ENCODE data around the gene REXO4. TPM values are rescaled to one million over a fixed set of nuclear protein-coding genes. Genes with fewer than 3 reads are reported as not detected.
A peak's percentile ranks its signal among the peaks of the same experiment; 100 is the strongest.

The REXO4 gene
- total and polyA plus RNA-seq, 9 of the 15 experiments (the other 6 are each of a cell fraction or from before 2014, with no cell fraction given): 3.4 to 72.9 (median 31.1) TPM

DNA sequence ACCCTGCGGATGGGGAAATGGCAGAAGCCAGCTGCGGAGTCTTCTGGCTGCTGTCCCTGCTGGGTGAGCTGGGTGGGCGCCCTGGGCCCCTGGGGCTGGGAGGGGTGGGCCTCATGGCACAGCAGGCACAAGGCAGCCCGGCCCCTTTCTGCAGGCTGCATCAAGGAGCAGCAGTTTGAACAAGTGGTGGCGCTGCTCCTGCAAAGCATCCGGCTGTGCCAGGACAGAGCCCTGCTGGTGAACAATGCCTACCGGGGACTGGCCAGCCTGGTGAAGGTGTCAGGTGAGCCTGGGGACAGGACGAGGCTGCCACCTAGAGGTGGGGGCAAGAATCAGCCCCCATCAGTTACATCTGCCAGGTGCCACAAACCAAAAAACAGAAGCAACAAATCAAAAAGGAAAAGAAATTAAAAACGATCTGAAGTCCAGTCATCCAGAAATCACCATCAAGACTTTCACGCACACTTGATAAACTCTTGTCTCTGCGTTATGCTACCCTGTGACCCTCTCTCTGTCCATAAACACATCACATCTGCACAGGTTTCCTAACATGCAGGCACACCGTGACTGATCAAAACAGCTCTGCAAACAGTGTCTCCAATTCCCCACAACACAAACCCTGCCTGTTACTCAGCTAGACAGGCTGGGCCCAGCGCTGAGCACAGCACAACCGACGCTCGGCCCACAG lies 13.9 kb downstream of the REXO4 start (continued):
- TF ChIP-seq KDM5B (IDR thresholded peaks at IDR 0.05; ENCODE audit: insufficient replicate concordance, low read depth, low read length) (no peak), SUPT5H (IDR thresholded peaks at IDR 0.05) (peak; percentile 60), MECOM (CRISPR knock-in tag; IDR thresholded peaks at IDR 0.05) (no peak), KLF16 (IDR thresholded peaks at IDR 0.05) (0 out of 2 replicates have a peak, but pooled peaks have one; percentile 25), MCM2 (IDR thresholded peaks at IDR 0.05; ENCODE audit: low read depth) (no peak), ZNF717 (CRISPR knock-in tag; IDR thresholded peaks at IDR 0.05) (no peak)

DNA sequence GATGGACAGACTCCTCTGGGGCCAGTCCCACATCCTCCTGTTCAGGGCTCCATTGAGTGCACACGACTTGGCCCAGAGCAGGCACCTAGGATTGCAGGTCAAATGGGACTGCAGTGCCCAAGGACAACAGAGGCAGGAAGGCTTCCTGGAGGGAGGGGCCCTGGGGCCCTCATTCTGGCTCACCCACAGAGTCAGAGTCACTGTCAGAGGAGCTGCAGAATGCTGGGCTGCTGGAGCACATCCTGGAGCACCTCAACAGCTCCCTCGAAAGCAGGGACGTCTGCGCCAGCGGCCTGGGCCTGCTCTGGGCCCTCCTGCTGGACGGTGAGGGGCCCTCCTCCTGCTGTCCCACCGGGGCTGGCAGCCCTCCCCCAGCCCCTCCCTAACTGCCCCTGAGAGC lies 15.1 kb downstream of the REXO4 start:
- intact Hi-C loops (cut with micrococcal nuclease) (no loop called here), in situ Hi-C loops (cut with MboI) (no loop called here)
- Histone ChIP-seq H4K20me1 (replicated peaks; ENCODE audit: control insufficient read depth, insufficient read depth, low read length) (peaks cover 11% of the 10 kb centered on the region), H3K4me1 (replicated peaks in 1 of 2; ENCODE audit: control insufficient read depth in 2 of 2, insufficient read depth in 2 of 2, low read length in 2 of 2) (peaks cover 0 to 26% of the 10 kb centered on the region in 2 experiments; a peak in 3 of 5 replicates), H3K36me3 (ENCODE audit: control insufficient read depth, insufficient read depth, low read length) (peaks cover 46% of the 10 kb centered on the region; the same call in 2 of the 3 replicates), H3K9ac (ENCODE audit: insufficient read depth in 1 of 2, low read depth in 2 of 2, low read length in 2 of 2) (peak overlapping the region in 1 of 2 experiments; percentile 60; a peak in 1 of 4 replicates), H3K79me2 (ENCODE audit: control insufficient read depth, insufficient read depth, low read length) (no peaks in the 10 kb centered on the region), H3K9me1 (ENCODE audit: control insufficient read depth, insufficient read depth, low read length) (no peaks in the 10 kb centered on the region), H3K4me2 (ENCODE audit: insufficient read depth, low read length) (no peak overlapping the region), H2AFZ (ENCODE audit: low read depth, low read length) (no peak overlapping the region), H3K27me3 (ENCODE audit: control insufficient read depth in 2 of 2, insufficient read depth in 2 of 2, low read length in 2 of 2) (peaks cover 0 to 1% of the 10 kb centered on the region in 2 experiments; a peak in 1 of 5 replicates), H3K4me3 (no peak overlapping the region), H3K27ac (ENCODE audit: extremely low read depth, low read depth, low read length) (no peak overlapping the region), H3K9me3 (replicated peaks; ENCODE audit: control insufficient read depth, insufficient read depth, low read depth, low read length) (no peaks in the 10 kb centered on the region)
- POLR2A ChIA-PET: interaction anchor here (0.6 to 1.0 kb wide), 2 partner anchors 10 to 372 kb away, joined by 3 to 4 read pairs; no protein-coding TSS in a partner anchor
- 63% methylated on average over 3 of the region's 7 CpGs for WGBS (ENCODE audit: insufficient coverage, low coverage, missing lambda C conversion rate)
- FAIRE-seq (no peak), DNase-seq (ENCODE audit: extremely low read depth in 1 of 4, low spot score in 3 of 4) (no peak), ATAC-seq (no peak)
- BruUV-seq (replicated peaks): no TSS peak
- CTCF ChIA-PET (ENCODE audit: low intra/inter-chr PET ratio): no interaction called here
- TF ChIP-seq, protein P1, sequence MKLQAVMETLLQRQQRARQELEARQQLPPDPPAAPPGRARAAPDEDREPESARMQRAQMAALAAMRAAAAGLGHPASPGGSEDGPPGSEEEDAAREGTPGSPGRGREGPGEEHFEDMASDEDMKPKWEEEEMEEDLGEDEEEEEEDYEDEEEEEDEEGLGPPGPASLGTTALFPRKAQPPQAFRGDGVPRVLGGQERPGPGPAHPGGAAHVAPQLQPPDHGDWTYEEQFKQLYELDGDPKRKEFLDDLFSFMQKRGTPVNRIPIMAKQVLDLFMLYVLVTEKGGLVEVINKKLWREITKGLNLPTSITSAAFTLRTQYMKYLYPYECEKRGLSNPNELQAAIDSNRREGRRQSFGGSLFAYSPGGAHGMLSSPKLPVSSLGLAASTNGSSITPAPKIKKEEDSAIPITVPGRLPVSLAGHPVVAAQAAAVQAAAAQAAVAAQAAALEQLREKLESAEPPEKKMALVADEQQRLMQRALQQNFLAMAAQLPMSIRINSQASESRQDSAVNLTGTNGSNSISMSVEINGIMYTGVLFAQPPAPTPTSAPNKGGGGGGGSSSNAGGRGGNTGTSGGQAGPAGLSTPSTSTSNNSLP (IDR thresholded peaks at IDR 0.05; ENCODE audit: borderline replicate concordance, low read depth, low read length): no peak
- TF ChIP-seq, protein P2, sequence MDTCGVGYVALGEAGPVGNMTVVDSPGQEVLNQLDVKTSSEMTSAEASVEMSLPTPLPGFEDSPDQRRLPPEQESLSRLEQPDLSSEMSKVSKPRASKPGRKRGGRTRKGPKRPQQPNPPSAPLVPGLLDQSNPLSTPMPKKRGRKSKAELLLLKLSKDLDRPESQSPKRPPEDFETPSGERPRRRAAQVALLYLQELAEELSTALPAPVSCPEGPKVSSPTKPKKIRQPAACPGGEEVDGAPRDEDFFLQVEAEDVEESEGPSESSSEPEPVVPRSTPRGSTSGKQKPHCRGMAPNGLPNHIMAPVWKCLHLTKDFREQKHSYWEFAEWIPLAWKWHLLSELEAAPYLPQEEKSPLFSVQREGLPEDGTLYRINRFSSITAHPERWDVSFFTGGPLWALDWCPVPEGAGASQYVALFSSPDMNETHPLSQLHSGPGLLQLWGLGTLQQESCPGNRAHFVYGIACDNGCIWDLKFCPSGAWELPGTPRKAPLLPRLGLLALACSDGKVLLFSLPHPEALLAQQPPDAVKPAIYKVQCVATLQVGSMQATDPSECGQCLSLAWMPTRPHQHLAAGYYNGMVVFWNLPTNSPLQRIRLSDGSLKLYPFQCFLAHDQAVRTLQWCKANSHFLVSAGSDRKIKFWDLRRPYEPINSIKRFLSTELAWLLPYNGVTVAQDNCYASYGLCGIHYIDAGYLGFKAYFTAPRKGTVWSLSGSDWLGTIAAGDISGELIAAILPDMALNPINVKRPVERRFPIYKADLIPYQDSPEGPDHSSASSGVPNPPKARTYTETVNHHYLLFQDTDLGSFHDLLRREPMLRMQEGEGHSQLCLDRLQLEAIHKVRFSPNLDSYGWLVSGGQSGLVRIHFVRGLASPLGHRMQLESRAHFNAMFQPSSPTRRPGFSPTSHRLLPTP (IDR thresholded peaks at IDR 0.05; ENCODE audit: borderline replicate concordance, extremely low read depth, insufficient read length): no peak
- TF ChIP-seq ELF4 (CRISPR knock-in tag; IDR thresholded peaks at IDR 0.05) (no peak), ETV1 (tag; conservative IDR thresholded peaks at IDR 0.05; ENCODE audit: low read depth) (no peak), ZNF444 (CRISPR knock-in tag; IDR thresholded peaks at IDR 0.05) (no peak), ZNF274 (IDR thresholded peaks at IDR 0.05; ENCODE audit: borderline replicate concordance, low read depth, low read length) (no peak), HDAC2 (IDR thresholded peaks at IDR 0.05) (no peak), CHCHD3 (CRISPR knock-in tag; IDR thresholded peaks at IDR 0.05) (no peak), GTF2A2 (tag; IDR thresholded peaks at IDR 0.05) (no peak), ZNF263 (CRISPR knock-in tag; IDR thresholded peaks at IDR 0.05; ENCODE audit: borderline replicate concordance) (peak; percentile 53; the same call in 1 of the 2 replicates)
